ENCODE measurements around the gene GNA14. TPM values are rescaled to one million over a fixed set of nuclear protein-coding genes. Genes with fewer than 3 reads are reported as not detected.

Gene GNA14
- total RNA-seq, 1 experiment from 2014 or later = 1.3 TPM

DNA sequence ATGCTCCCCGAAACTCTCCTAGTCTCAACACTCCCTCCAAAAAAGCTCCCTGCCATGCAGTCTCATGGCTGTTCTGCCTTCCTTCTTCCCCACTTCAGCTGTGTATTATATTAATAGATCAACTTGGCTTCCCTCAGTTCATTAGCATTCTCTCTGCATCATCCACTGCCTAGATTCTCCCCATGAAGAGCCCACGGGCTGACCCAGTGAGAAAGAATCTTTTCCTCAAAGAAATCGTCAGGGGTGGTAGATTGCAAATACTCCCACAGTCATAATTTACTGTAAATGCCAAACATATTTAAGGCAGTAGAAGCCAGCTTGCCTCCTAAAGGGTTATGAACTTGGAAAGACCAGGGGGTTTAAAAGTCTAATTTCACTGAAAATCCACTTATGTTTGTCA lies 33.5 kb downstream of the GNA14 start:
- BruUV-seq (replicated peaks) = no TSS peak

DNA sequence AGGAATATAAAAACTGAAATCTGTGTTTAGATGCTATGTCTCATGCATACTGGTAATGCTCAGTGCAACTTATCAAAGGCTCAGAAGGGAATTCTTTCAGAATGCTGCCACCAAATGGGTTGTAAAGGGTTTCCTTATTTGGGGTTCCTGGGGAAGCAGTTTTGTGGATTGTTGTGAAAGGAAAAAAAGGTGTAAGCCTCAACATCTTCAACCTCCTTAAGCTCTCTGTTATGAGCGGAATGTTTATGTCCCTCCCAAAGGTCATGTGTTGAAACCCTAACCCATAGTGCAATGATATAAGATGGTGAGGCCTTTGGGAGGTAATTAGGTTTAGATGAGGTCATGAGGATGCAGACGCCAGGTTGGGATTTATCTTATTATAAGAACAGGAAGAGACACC lies 41.6 kb downstream of the GNA14 start:
- no TSS peak for BruUV-seq (replicated peaks)
- TF ChIP-seq, protein P1, sequence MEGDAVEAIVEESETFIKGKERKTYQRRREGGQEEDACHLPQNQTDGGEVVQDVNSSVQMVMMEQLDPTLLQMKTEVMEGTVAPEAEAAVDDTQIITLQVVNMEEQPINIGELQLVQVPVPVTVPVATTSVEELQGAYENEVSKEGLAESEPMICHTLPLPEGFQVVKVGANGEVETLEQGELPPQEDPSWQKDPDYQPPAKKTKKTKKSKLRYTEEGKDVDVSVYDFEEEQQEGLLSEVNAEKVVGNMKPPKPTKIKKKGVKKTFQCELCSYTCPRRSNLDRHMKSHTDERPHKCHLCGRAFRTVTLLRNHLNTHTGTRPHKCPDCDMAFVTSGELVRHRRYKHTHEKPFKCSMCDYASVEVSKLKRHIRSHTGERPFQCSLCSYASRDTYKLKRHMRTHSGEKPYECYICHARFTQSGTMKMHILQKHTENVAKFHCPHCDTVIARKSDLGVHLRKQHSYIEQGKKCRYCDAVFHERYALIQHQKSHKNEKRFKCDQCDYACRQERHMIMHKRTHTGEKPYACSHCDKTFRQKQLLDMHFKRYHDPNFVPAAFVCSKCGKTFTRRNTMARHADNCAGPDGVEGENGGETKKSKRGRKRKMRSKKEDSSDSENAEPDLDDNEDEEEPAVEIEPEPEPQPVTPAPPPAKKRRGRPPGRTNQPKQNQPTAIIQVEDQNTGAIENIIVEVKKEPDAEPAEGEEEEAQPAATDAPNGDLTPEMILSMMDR (conservative IDR thresholded peaks at IDR 0.05) = no peak
- no peak for TF ChIP-seq EZH2 (IDR thresholded peaks at IDR 0.05; ENCODE audit: low read depth)
- Histone ChIP-seq H3K9me2 (ENCODE audit: insufficient read depth) (no peaks in the 10 kb centered on the region), H3K27ac (no peak overlapping the region), H3K4me2 (no peak overlapping the region), H3K27me3 (ENCODE audit: insufficient read depth, low read depth) (no peaks in the 10 kb centered on the region), H4K20me1 (ENCODE audit: insufficient read depth) (no peaks in the 10 kb centered on the region), H3K4me1 (replicated peaks; ENCODE audit: insufficient read depth) (no peaks in the 10 kb centered on the region), H3F3A (ENCODE audit: insufficient read depth, low read depth) (no peaks in the 10 kb centered on the region), H3K36me3 (ENCODE audit: low read depth) (no peaks in the 10 kb centered on the region), H3K4me3 (no peak overlapping the region), H2AFZ (no peak overlapping the region), H3K79me2 (ENCODE audit: low read depth) (no peaks in the 10 kb centered on the region), H3K9me3 (ENCODE audit: insufficient read depth, low read depth) (no peaks in the 10 kb centered on the region)
- CTCF ChIA-PET = no interaction called here
- intact Hi-C loops (cut with micrococcal nuclease; ENCODE audit: unreplicated experiment) = no loop called here
- DNase-seq = no peak
- POLR2A ChIA-PET (ENCODE audit: unreplicated experiment) = interaction anchor here (0.5 kb wide), 1 partner anchor 1562 kb away, joined by 3 read pairs; no protein-coding TSS in a partner anchor

More for the DNA sequence above, 33.5 kb downstream of the GNA14 start:
- no peak overlapping the region for H3K4me2 ChIP-seq
- no peaks in the 10 kb centered on the region for H3K27me3 ChIP-seq (ENCODE audit: insufficient read depth, low read depth)
- no peaks in the 10 kb centered on the region; the same call in 1 of the 2 replicates for H3K9me3 ChIP-seq (ENCODE audit: insufficient read depth, low read depth)
- H3K4me1 ChIP-seq (replicated peaks; ENCODE audit: insufficient read depth) = peaks cover 8% of the 10 kb centered on the region; the same call in 1 of the 2 replicates
- H3K27ac ChIP-seq = no peak overlapping the region
- ChIA-PET CTCF (no interaction called here), POLR2A (ENCODE audit: unreplicated experiment) (no interaction called here)
- intact Hi-C loops (cut with micrococcal nuclease; ENCODE audit: unreplicated experiment) = no loop called here
- no peak overlapping the region for H2AFZ ChIP-seq
- TF ChIP-seq, protein P1 (conservative IDR thresholded peaks at IDR 0.05) = no peak
- TF ChIP-seq EZH2 (IDR thresholded peaks at IDR 0.05; ENCODE audit: low read depth) = no peak
- no peaks in the 10 kb centered on the region for H3K79me2 ChIP-seq (ENCODE audit: low read depth)
- no peak for DNase-seq
- no peaks in the 10 kb centered on the region for H3F3A ChIP-seq (ENCODE audit: insufficient read depth, low read depth)
- H3K9me2 ChIP-seq (ENCODE audit: insufficient read depth) = no peaks in the 10 kb centered on the region
- H3K4me3 ChIP-seq = no peak overlapping the region
- no peaks in the 10 kb centered on the region for H4K20me1 ChIP-seq (ENCODE audit: insufficient read depth)
- H3K36me3 ChIP-seq (ENCODE audit: low read depth) = no peaks in the 10 kb centered on the region

DNA sequence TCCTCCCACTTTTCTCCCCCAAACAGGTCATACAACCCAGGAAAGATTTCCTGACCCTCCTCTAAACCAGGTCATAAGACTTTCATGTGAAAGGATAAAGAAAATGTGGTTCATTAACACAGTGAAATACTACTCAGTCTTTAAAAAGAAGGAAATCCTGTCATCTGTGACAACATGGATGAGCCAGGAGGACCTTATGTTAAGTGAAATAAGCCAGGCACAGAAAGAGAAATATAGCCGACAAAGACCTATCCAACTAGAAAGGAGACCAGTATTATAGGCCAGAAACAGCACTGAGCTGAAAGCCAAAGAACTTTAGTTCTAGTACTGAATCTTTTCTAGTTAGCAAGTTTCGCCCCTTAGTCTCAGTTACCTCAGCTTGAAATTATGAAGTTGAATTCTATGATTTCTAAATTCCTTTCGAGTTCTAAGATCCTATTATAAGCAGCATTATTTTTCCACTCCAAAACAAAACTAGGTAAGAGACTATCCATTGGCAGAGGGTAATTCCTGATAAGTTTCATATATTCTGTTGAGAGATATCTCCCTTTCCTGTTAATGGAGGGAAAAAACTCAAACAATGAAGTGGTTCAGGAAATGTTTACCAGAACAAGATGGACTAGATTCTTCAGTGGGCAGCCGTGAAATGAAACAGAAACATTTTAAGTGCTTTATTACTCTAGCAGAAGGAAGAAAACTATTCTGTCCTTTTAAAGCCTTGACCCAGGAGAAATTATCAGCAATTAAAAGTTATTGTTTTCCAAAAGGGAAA lies 42.5 kb downstream of the GNA14 start:
- Histone ChIP-seq H3K4me2 (no peak overlapping the region), H3K9me3 (ENCODE audit: insufficient read depth, low read depth) (no peaks in the 10 kb centered on the region), H3K4me3 (no peak overlapping the region), H4K20me1 (ENCODE audit: insufficient read depth) (no peaks in the 10 kb centered on the region), H3K36me3 (ENCODE audit: low read depth) (no peaks in the 10 kb centered on the region), H3F3A (ENCODE audit: insufficient read depth, low read depth) (no peaks in the 10 kb centered on the region), H3K4me1 (replicated peaks; ENCODE audit: insufficient read depth) (no peaks in the 10 kb centered on the region), H3K27me3 (ENCODE audit: insufficient read depth, low read depth) (no peaks in the 10 kb centered on the region), H2AFZ (no peak overlapping the region), H3K9me2 (ENCODE audit: insufficient read depth) (no peaks in the 10 kb centered on the region), H3K27ac (no peak overlapping the region), H3K79me2 (ENCODE audit: low read depth) (no peaks in the 10 kb centered on the region)
- intact Hi-C loops (cut with micrococcal nuclease; ENCODE audit: unreplicated experiment) = no loop called here
- DNase-seq = no peak
- POLR2A ChIA-PET (ENCODE audit: unreplicated experiment) = no interaction called here
- TF ChIP-seq, protein P1 (conservative IDR thresholded peaks at IDR 0.05) = no peak
- CTCF ChIA-PET = no interaction called here
- BruUV-seq (replicated peaks) = no TSS peak

Data from PC-9 (cell line).